GM19023 (cell line): ENCODE data around the gene GPR55.
A peak's percentile ranks its signal among the peaks of the same experiment; 100 is the strongest.

ENCODE experiments used
- ATAC-seq: cut with Tn5 transposase; IDR thresholded peaks from one replicate; pipeline ENCODE4 v1.9.1; 2021; ENCODE audit warnings: mild to moderate bottlenecking, moderate library complexity; ENCODE audit not compliant: unreplicated experiment

The GPR55 gene

GRCh38 chr2:230887342-230887741, 37.7 kb downstream of the GPR55 start:
- no peak for ATAC-seq

GRCh38 chr2:230886671-230887071, 38.4 kb downstream of the GPR55 start:
- no peak for ATAC-seq

GRCh38 chr2:230886206-230886605, 38.8 kb downstream of the GPR55 start:
- no peak for ATAC-seq

GRCh38 chr2:230885463-230886130, 39.4 kb downstream of the GPR55 start:
- no peak for ATAC-seq

GRCh38 chr2:230881840-230882239, 43.2 kb downstream of the GPR55 start:
- no peak for ATAC-seq

- no peak for ATAC-seq
Measured at GRCh38 chr2:230879891-230880290, 45.2 kb downstream of the GPR55 start.

GRCh38 chr2:230879271-230879882, 45.7 kb downstream of the GPR55 start:
- ATAC-seq = no peak

- ATAC-seq = no peak
Measured at GRCh38 chr2:230878599-230879188, 46.3 kb downstream of the GPR55 start.

- ATAC-seq = no peak
Measured at GRCh38 chr2:230877759-230878598, 47.1 kb downstream of the GPR55 start.

- no peak for ATAC-seq
Measured at GRCh38 chr2:230877116-230877758, 47.8 kb downstream of the GPR55 start.

GRCh38 chr2:230875347-230876315, 49.4 kb downstream of the GPR55 start:
- ATAC-seq = no peak

- ATAC-seq = no peak
Measured at GRCh38 chr2:230874876-230875275, 50.2 kb downstream of the GPR55 start.

GRCh38 chr2:230874456-230874855, 50.6 kb downstream of the GPR55 start:
- ATAC-seq = no peak

- peak; percentile 74 for ATAC-seq
Measured at GRCh38 chr2:230873661-230874401, 51.2 kb downstream of the GPR55 start.

- ATAC-seq = peak; percentile 65
Measured at GRCh38 chr2:230872968-230873660, 51.9 kb downstream of the GPR55 start.

- ATAC-seq = peak; percentile 1
Measured at GRCh38 chr2:230872151-230872967, 52.7 kb downstream of the GPR55 start.

- no peak for ATAC-seq
Measured at GRCh38 chr2:230871361-230872150, 53.5 kb downstream of the GPR55 start.
